Measurements from ENCODE around the gene AMMECR1.

AMMECR1 gene

DNA sequence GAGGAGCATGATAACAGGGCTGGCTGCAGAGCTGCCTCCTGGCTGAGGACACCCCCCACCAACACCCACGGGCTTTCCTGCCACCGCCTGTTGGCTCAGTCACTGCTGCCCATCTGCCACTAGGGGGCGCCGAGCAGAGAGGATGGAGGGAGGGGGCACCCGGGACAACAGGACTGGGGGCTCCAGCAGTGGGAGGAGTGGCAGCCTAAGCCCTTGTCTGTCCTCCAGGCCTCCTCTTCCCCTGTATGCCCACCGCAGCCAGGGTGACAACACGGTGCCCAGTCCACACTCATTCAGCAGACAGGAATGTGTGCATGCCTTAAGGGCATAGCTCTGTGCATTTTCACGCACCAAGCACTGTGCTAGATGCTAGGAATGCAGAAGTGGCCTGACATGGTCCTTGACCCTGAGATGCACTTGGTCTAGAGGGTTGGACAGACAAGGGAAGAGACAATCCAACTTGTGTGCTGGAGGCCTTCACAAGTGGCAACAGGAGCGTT lies 149.9 kb downstream of the AMMECR1 start:
- H3K9ac ChIP-seq (ENCODE audit: low read length in 5 of 5): no peak overlapping the region
- no peak overlapping the region for H3K27ac ChIP-seq (ENCODE audit: low read depth, low read length)
- H3K27me3 ChIP-seq (ENCODE audit: control insufficient read depth in 5 of 5, insufficient read depth in 4 of 5, low read length in 5 of 5): peaks cover 0 to 4% (median 0%) of the 10 kb centered on the region in 5 donors
- no peak overlapping the region for H3K4me3 ChIP-seq (ENCODE audit: low read depth in 1 of 5, low read length in 5 of 5)
- peaks cover 0 to 10% (median 0%) of the 10 kb centered on the region in 5 donors for H3K4me1 ChIP-seq (ENCODE audit: control insufficient read depth in 5 of 5, insufficient read depth in 5 of 5, low read length in 5 of 5)
- peaks cover 0 to 2% (median 0%) of the 10 kb centered on the region in 5 donors for H3K9me3 ChIP-seq (ENCODE audit: control insufficient read depth in 5 of 5, low read length in 5 of 5)
- peaks cover 0 to 6% (median 0%) of the 10 kb centered on the region in 5 donors for H3K36me3 ChIP-seq (ENCODE audit: control insufficient read depth in 5 of 5, insufficient read depth in 5 of 5, low read length in 5 of 5)

DNA sequence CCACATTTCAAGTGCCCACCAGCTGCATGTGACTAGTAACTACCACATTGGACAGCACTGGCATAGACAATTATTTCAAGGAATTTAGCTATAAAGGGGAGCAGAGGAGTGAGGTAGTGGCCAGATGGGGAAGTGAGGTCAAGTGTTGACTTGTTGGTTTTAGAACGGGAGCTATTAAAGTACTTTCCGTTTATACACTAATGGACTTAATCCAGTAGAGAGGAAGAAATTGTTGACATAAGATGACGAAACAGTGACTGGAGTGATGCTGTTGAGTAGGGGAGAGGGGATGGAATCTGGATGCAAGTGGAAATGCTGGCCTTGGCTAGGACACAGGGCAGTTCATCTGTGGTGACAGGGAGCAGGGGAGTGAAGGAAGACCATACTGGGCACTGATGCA lies 154.4 kb downstream of the AMMECR1 start:
- no peaks in the 10 kb centered on the region for H3K9me3 ChIP-seq (ENCODE audit: control insufficient read depth in 5 of 5, low read length in 5 of 5)
- H3K27me3 ChIP-seq (ENCODE audit: control insufficient read depth in 5 of 5, insufficient read depth in 4 of 5, low read length in 5 of 5): peaks cover 0 to 6% (median 4%) of the 10 kb centered on the region in 5 donors
- H3K36me3 ChIP-seq (ENCODE audit: control insufficient read depth in 5 of 5, insufficient read depth in 5 of 5, low read length in 5 of 5): peaks cover 0 to 3% (median 0%) of the 10 kb centered on the region in 5 donors
- no peak overlapping the region for H3K4me3 ChIP-seq (ENCODE audit: low read depth in 1 of 5, low read length in 5 of 5)
- H3K4me1 ChIP-seq (ENCODE audit: control insufficient read depth in 5 of 5, insufficient read depth in 5 of 5, low read length in 5 of 5): peaks cover 0 to 7% (median 4%) of the 10 kb centered on the region in 5 donors
- H3K9ac ChIP-seq (ENCODE audit: low read length in 5 of 5): no peak overlapping the region
- no peak overlapping the region for H3K27ac ChIP-seq (ENCODE audit: low read depth, low read length)

GRCh38 chrX:110162867-110163266 lies 155.0 kb downstream of the AMMECR1 start:
- no peaks in the 10 kb centered on the region for H3K9me3 ChIP-seq (ENCODE audit: control insufficient read depth in 5 of 5, low read length in 5 of 5)
- H3K36me3 ChIP-seq (ENCODE audit: control insufficient read depth in 5 of 5, insufficient read depth in 5 of 5, low read length in 5 of 5): no peaks in the 10 kb centered on the region
- no peak overlapping the region for H3K9ac ChIP-seq (ENCODE audit: low read length in 5 of 5)
- peaks cover 0 to 7% (median 4%) of the 10 kb centered on the region in 5 donors for H3K4me1 ChIP-seq (ENCODE audit: control insufficient read depth in 5 of 5, insufficient read depth in 5 of 5, low read length in 5 of 5)
- H3K4me3 ChIP-seq (ENCODE audit: low read depth in 1 of 5, low read length in 5 of 5): no peak overlapping the region
- peaks cover 0 to 6% (median 4%) of the 10 kb centered on the region in 5 donors for H3K27me3 ChIP-seq (ENCODE audit: control insufficient read depth in 5 of 5, insufficient read depth in 4 of 5, low read length in 5 of 5)
- no peak overlapping the region for H3K27ac ChIP-seq (ENCODE audit: low read depth, low read length)

GRCh38 chrX:110162131-110162530 lies 155.8 kb downstream of the AMMECR1 start:
- H3K36me3 ChIP-seq (ENCODE audit: control insufficient read depth in 5 of 5, insufficient read depth in 5 of 5, low read length in 5 of 5): peaks cover 0 to 3% (median 0%) of the 10 kb centered on the region in 5 donors
- no peak overlapping the region for H3K4me3 ChIP-seq (ENCODE audit: low read depth in 1 of 5, low read length in 5 of 5)
- H3K9ac ChIP-seq (ENCODE audit: low read length in 5 of 5): no peak overlapping the region
- no peaks in the 10 kb centered on the region for H3K9me3 ChIP-seq (ENCODE audit: control insufficient read depth in 5 of 5, low read length in 5 of 5)
- H3K27me3 ChIP-seq (ENCODE audit: control insufficient read depth in 5 of 5, insufficient read depth in 4 of 5, low read length in 5 of 5): peaks cover 0 to 7% (median 4%) of the 10 kb centered on the region in 5 donors
- H3K4me1 ChIP-seq (ENCODE audit: control insufficient read depth in 5 of 5, insufficient read depth in 5 of 5, low read length in 5 of 5): peaks cover 0 to 7% (median 4%) of the 10 kb centered on the region in 5 donors
- H3K27ac ChIP-seq (ENCODE audit: low read depth, low read length): peak overlapping the region; percentile 7

DNA sequence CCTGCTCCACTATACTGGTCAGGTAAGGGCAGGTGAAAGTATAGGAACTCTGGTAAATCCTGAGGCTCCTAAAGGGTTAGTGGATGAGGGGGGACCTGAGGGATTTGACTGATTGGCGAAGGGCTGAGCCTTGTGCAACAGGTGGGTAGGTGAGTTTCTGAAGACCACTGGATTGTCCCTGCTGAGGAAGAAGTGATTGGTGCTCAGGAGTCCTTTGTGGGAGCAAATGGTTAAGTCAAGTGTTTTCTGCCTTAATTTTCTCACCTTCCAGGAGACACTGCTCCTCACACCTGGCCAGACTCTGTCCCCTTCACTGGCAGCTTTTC lies 156.6 kb downstream of the AMMECR1 start:
- Histone ChIP-seq H3K4me3 (ENCODE audit: low read depth in 1 of 5, low read length in 5 of 5) (no peak overlapping the region), H3K4me1 (ENCODE audit: control insufficient read depth in 5 of 5, insufficient read depth in 5 of 5, low read length in 5 of 5) (peaks cover 0 to 7% (median 4%) of the 10 kb centered on the region in 5 donors), H3K27me3 (ENCODE audit: control insufficient read depth in 5 of 5, insufficient read depth in 4 of 5, low read length in 5 of 5) (peaks cover 0 to 8% (median 4%) of the 10 kb centered on the region in 5 donors), H3K9me3 (ENCODE audit: control insufficient read depth in 5 of 5, low read length in 5 of 5) (no peaks in the 10 kb centered on the region), H3K36me3 (ENCODE audit: control insufficient read depth in 5 of 5, insufficient read depth in 5 of 5, low read length in 5 of 5) (peaks cover 0 to 3% (median 0%) of the 10 kb centered on the region in 5 donors), H3K9ac (ENCODE audit: low read length in 5 of 5) (peak overlapping the region in 1 of 5 donors; percentile 29), H3K27ac (ENCODE audit: low read depth, low read length) (peak overlapping the region; percentile 40)

GRCh38 chrX:110159865-110160264 lies 158.0 kb downstream of the AMMECR1 start:
- Histone ChIP-seq H3K9me3 (ENCODE audit: control insufficient read depth in 5 of 5, low read length in 5 of 5) (no peaks in the 10 kb centered on the region), H3K27ac (ENCODE audit: low read depth, low read length) (peak overlapping the region; percentile 10), H3K4me1 (ENCODE audit: control insufficient read depth in 5 of 5, insufficient read depth in 5 of 5, low read length in 5 of 5) (peaks cover 0 to 7% (median 4%) of the 10 kb centered on the region in 5 donors), H3K9ac (ENCODE audit: low read length in 5 of 5) (no peak overlapping the region), H3K4me3 (ENCODE audit: low read depth in 1 of 5, low read length in 5 of 5) (no peak overlapping the region), H3K36me3 (ENCODE audit: control insufficient read depth in 5 of 5, insufficient read depth in 5 of 5, low read length in 5 of 5) (peaks cover 0 to 3% (median 0%) of the 10 kb centered on the region in 5 donors), H3K27me3 (ENCODE audit: control insufficient read depth in 5 of 5, insufficient read depth in 4 of 5, low read length in 5 of 5) (peaks cover 0 to 8% (median 4%) of the 10 kb centered on the region in 5 donors)

GRCh38 chrX:110159235-110159634 lies 158.7 kb downstream of the AMMECR1 start:
- H3K27me3 ChIP-seq (ENCODE audit: control insufficient read depth in 5 of 5, insufficient read depth in 4 of 5, low read length in 5 of 5): peaks cover 0 to 8% (median 6%) of the 10 kb centered on the region in 5 donors
- H3K4me3 ChIP-seq (ENCODE audit: low read depth in 1 of 5, low read length in 5 of 5): no peak overlapping the region
- H3K36me3 ChIP-seq (ENCODE audit: control insufficient read depth in 5 of 5, insufficient read depth in 5 of 5, low read length in 5 of 5): peaks cover 0 to 4% (median 0%) of the 10 kb centered on the region in 5 donors
- H3K9me3 ChIP-seq (ENCODE audit: control insufficient read depth in 5 of 5, low read length in 5 of 5): no peaks in the 10 kb centered on the region
- peaks cover 0 to 7% (median 4%) of the 10 kb centered on the region in 5 donors for H3K4me1 ChIP-seq (ENCODE audit: control insufficient read depth in 5 of 5, insufficient read depth in 5 of 5, low read length in 5 of 5)
- no peak overlapping the region for H3K9ac ChIP-seq (ENCODE audit: low read length in 5 of 5)
- peak overlapping the region; percentile 10 for H3K27ac ChIP-seq (ENCODE audit: low read depth, low read length)

- Histone ChIP-seq H3K9me3 (ENCODE audit: control insufficient read depth in 5 of 5, low read length in 5 of 5) (no peaks in the 10 kb centered on the region), H3K27me3 (ENCODE audit: control insufficient read depth in 5 of 5, insufficient read depth in 4 of 5, low read length in 5 of 5) (peaks cover 0 to 8% (median 6%) of the 10 kb centered on the region in 5 donors), H3K4me1 (ENCODE audit: control insufficient read depth in 5 of 5, insufficient read depth in 5 of 5, low read length in 5 of 5) (peaks cover 0 to 7% (median 4%) of the 10 kb centered on the region in 5 donors), H3K4me3 (ENCODE audit: low read depth in 1 of 5, low read length in 5 of 5) (no peak overlapping the region), H3K9ac (ENCODE audit: low read length in 5 of 5) (no peak overlapping the region), H3K36me3 (ENCODE audit: control insufficient read depth in 5 of 5, insufficient read depth in 5 of 5, low read length in 5 of 5) (peaks cover 0 to 4% (median 3%) of the 10 kb centered on the region in 5 donors), H3K27ac (ENCODE audit: low read depth, low read length) (no peak overlapping the region)
Observed at GRCh38 chrX:110157444-110157843, 160.4 kb downstream of the AMMECR1 start.

DNA sequence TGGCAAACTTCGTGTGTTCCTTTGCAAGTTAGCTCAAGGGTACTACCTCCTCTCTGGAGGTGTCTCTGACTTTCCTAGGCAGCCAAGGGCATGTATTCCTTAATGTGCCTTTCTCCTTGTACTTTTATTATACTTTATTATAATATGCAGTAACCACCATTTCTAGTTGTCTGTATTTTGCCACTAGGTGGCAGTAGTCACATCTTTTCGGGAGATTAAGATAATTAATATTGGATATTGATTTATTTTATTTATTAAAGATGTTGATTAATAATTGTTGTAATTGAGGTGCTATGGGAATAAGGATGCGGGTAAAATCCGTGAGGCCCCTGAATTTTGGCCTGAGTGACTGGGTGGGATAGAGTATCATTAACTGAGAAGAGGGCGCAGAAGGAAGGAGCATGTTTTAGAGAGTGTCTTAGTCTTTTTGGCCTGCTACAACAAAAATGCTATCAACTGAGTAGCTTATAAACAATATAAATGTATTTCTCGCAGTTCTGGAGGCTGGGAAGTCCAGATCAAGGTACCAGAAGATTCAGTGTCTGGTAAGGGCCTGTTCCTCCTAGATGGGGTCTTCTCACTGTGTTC lies 161.6 kb downstream of the AMMECR1 start:
- no peak overlapping the region for H3K4me3 ChIP-seq (ENCODE audit: low read depth in 1 of 5, low read length in 5 of 5)
- no peak overlapping the region for H3K27ac ChIP-seq (ENCODE audit: low read depth, low read length)
- peaks cover 0 to 4% (median 3%) of the 10 kb centered on the region in 5 donors for H3K36me3 ChIP-seq (ENCODE audit: control insufficient read depth in 5 of 5, insufficient read depth in 5 of 5, low read length in 5 of 5)
- peaks cover 0 to 7% (median 4%) of the 10 kb centered on the region in 5 donors for H3K4me1 ChIP-seq (ENCODE audit: control insufficient read depth in 5 of 5, insufficient read depth in 5 of 5, low read length in 5 of 5)
- peaks cover 0 to 8% (median 4%) of the 10 kb centered on the region in 5 donors for H3K27me3 ChIP-seq (ENCODE audit: control insufficient read depth in 5 of 5, insufficient read depth in 4 of 5, low read length in 5 of 5)
- H3K9ac ChIP-seq (ENCODE audit: low read length in 5 of 5): no peak overlapping the region
- H3K9me3 ChIP-seq (ENCODE audit: control insufficient read depth in 5 of 5, low read length in 5 of 5): no peaks in the 10 kb centered on the region

- H3K36me3 ChIP-seq (ENCODE audit: control insufficient read depth in 5 of 5, insufficient read depth in 5 of 5, low read length in 5 of 5): peaks cover 0 to 4% (median 3%) of the 10 kb centered on the region in 5 donors
- H3K27ac ChIP-seq (ENCODE audit: low read depth, low read length): no peak overlapping the region
- peaks cover 0 to 2% (median 1%) of the 10 kb centered on the region in 5 donors for H3K4me1 ChIP-seq (ENCODE audit: control insufficient read depth in 5 of 5, insufficient read depth in 5 of 5, low read length in 5 of 5)
- no peak overlapping the region for H3K9ac ChIP-seq (ENCODE audit: low read length in 5 of 5)
- peaks cover 0 to 7% (median 4%) of the 10 kb centered on the region in 5 donors for H3K27me3 ChIP-seq (ENCODE audit: control insufficient read depth in 5 of 5, insufficient read depth in 4 of 5, low read length in 5 of 5)
- H3K9me3 ChIP-seq (ENCODE audit: control insufficient read depth in 5 of 5, low read length in 5 of 5): no peaks in the 10 kb centered on the region
- no peak overlapping the region for H3K4me3 ChIP-seq (ENCODE audit: low read depth in 1 of 5, low read length in 5 of 5)
Observed at GRCh38 chrX:110155759-110156158, 162.1 kb downstream of the AMMECR1 start.
